Hepatocyte (in vitro differentiated cells): ENCODE results near the gene NT5DC1. TPM values are rescaled to one million over a fixed set of nuclear protein-coding genes. Genes with fewer than 3 reads are reported as not detected.

Experiments used
- DNase-seq: peaks from one replicate; pipeline ENCODE4 v3.0.0-alpha.2; 2016; ENCODE audit warnings: low spot score
- H2AFZ ChIP-seq: fragments of 200-600 bp; sonication (generic); 2 replicates; pipeline ENCODE4 v1.6.0; 2016; ENCODE audit warnings: antibody characterized with exemption, mild to moderate bottlenecking
- H3K27ac ChIP-seq: fragments of 200-600 bp; sonication (generic); 2 replicates; pipeline ENCODE4 v1.5.1; 2016; ENCODE audit warnings: mild to moderate bottlenecking
- H3K27me3 ChIP-seq: fragments of 200-600 bp; sonication (generic); 2 replicates; pipeline ENCODE4 v1.6.1; 2016
- H3K36me3 ChIP-seq: fragments of 200-600 bp; sonication (generic); replicated peaks from 2 replicates; pipeline ENCODE4 v1.5.1; 2016; ENCODE audit warnings: low read depth; ENCODE audit not compliant: insufficient read depth
- H3K4me1 ChIP-seq: fragments of 200-600 bp; sonication (generic); 2 replicates; pipeline ENCODE4 v1.5.1; 2016; ENCODE audit warnings: mild to moderate bottlenecking, moderate library complexity; ENCODE audit not compliant: insufficient read depth
- H3K4me2 ChIP-seq: fragments of 200-600 bp; sonication (generic); 2 replicates; pipeline ENCODE4 v1.6.0; 2016
- H3K4me3 ChIP-seq: fragments of 200-600 bp; sonication (generic); 2 replicates; pipeline ENCODE4 v1.5.1; 2016; ENCODE audit warnings: mild to moderate bottlenecking
- H3K79me2 ChIP-seq: fragments of 200-600 bp; sonication (generic); 2 replicates; pipeline ENCODE4 v1.6.0; 2017; ENCODE audit warnings: mild to moderate bottlenecking
- H3K9me2 ChIP-seq: fragments of 200-600 bp; sonication (generic); replicated peaks from 2 replicates; pipeline ENCODE4 v1.6.0; 2017; ENCODE audit warnings: mild to moderate bottlenecking; ENCODE audit not compliant: insufficient read depth
- H3K9me3 ChIP-seq: fragments of 200-600 bp; sonication (generic); 2 replicates; pipeline ENCODE4 v1.5.1; 2016; ENCODE audit warnings: low read depth, mild to moderate bottlenecking
- H4K20me1 ChIP-seq: fragments of 200-600 bp; sonication (generic); 2 replicates; pipeline ENCODE4 v1.6.0; 2016; ENCODE audit warnings: mild to moderate bottlenecking; ENCODE audit not compliant: insufficient read depth, poor library complexity, severe bottlenecking
- EZH2 ChIP-seq: fragments of 200-600 bp; sonication (generic); IDR thresholded peaks from 2 replicates; pipeline ENCODE4 v1.6.1; 2016; ENCODE audit warnings: antibody characterized with exemption, mild to moderate bottlenecking, borderline replicate concordance
- EZH2phosphoT487 ChIP-seq: fragments of 200-600 bp; sonication (generic); IDR thresholded peaks from one replicate; pipeline ENCODE4 v1.6.1; 2018; ENCODE audit warnings: antibody characterized with exemption, mild to moderate bottlenecking, low read depth, moderate library complexity; ENCODE audit not compliant: unreplicated experiment, severe bottlenecking
- WGBS: methylation state at CpG from one replicate; pipeline ENCODE4 v1.1.6; 2016; ENCODE audit warnings: low lambda C conversion rate; ENCODE audit errors: missing lambda C conversion rate; 5-methylcytosine and 5-hydroxymethylcytosine counted together
- polyA plus RNA-seq: library from polyadenylated mRNA; unstranded; fragments of >200 nt; fragmentation: Nextera tagmentation; extraction: Ambion mirVana; gene quantifications from 2 replicates; pipeline ENCODE4 v1.2.1, GENCODE V29; 2016
- total RNA-seq: library from RNA; depleted of rRNA; stranded (reverse); fragments of >200 nt; gene quantifications from 2 replicates; pipeline ENCODE4 v1.2.3, GENCODE V29; 2014
- TF ChIP-seq, protein P1 (sequence below): fragments of 200-600 bp; sonication (generic); IDR thresholded peaks from 2 replicates; pipeline ENCODE4 v1.5.1; 2016; ENCODE audit warnings: antibody characterized with exemption, mild to moderate bottlenecking; ENCODE audit not compliant: poor library complexity

The NT5DC1 gene
- total and polyA plus RNA-seq, 2 experiments from 2014 or later, result 11.4 to 27.8 TPM

DNA sequence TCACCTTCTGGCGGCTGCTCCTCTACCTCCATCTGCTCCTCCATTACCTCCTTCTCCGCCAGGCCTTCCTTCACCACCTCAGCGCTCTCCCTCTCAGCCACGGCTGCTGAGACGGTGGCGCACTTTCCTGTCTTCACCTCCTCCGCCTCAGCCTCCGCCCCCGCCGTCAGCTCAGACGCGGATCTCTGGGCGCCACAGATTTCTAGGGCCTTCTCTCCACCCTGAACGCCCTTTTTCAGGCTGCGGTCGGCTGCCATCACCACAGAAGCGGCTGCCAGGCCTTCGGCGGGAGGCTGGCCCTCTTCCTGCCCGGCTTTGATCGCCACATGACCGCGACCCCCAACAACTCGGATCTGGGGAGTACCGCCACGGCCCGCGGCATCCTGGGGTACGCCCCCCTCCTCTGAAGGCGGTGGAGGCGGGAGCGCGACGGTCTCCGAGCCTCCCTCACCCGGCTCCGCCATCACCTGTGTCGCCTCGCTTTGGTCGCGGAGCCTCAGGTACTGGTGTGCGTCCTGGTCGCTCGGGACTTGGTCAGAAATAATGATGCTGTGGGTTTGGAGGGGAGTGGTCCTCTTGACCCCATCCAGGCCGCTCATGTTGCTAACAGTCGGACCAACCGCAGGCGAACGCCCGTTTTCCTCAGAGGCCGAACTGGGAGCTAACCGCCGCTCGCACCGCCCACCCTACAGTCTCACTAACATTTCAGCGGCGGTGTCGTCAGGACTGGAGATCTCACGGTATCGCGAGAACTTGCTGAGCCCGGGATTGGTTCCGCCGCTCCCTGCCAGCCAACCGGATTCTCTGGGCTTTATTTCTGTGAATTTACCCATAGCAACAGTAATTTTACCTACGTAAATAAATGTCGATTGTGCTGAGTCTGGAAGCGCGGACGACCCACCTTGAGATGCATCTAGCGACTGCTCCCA is 178.8 kb downstream of the NT5DC1 start, which contains the start of gene TSPYL1:
TSPYL1 (minus strand) TSS at position 699 of the 929 bp plus-strand sequence; CDS start at position 599, 100 bp downstream.
- peak within 1 kb of the TSS; percentile 50 for H2AFZ ChIP-seq
- under 1% methylated on average over 67 of the region's 71 CpGs for WGBS
- peaks cover 67% of the 10 kb centered on the region for H3K79me2 ChIP-seq
- no peaks in the 10 kb centered on the region for H3K36me3 ChIP-seq
- H3K4me1 ChIP-seq, result peaks cover 20% of the 10 kb centered on the region
- no peaks in the 10 kb centered on the region for H3K9me2 ChIP-seq
- H3K27me3 ChIP-seq, result no peaks in the 10 kb centered on the region
- peak within 1 kb of the TSS; percentile 91 for H3K4me2 ChIP-seq
- peak; percentile 98 for DNase-seq
- TF ChIP-seq, protein P1, sequence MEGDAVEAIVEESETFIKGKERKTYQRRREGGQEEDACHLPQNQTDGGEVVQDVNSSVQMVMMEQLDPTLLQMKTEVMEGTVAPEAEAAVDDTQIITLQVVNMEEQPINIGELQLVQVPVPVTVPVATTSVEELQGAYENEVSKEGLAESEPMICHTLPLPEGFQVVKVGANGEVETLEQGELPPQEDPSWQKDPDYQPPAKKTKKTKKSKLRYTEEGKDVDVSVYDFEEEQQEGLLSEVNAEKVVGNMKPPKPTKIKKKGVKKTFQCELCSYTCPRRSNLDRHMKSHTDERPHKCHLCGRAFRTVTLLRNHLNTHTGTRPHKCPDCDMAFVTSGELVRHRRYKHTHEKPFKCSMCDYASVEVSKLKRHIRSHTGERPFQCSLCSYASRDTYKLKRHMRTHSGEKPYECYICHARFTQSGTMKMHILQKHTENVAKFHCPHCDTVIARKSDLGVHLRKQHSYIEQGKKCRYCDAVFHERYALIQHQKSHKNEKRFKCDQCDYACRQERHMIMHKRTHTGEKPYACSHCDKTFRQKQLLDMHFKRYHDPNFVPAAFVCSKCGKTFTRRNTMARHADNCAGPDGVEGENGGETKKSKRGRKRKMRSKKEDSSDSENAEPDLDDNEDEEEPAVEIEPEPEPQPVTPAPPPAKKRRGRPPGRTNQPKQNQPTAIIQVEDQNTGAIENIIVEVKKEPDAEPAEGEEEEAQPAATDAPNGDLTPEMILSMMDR, result peak; percentile 3
- TF ChIP-seq EZH2phosphoT487 (no peak), EZH2 (no peak)
- H4K20me1 ChIP-seq, result peaks cover 45% of the 10 kb centered on the region
- H3K27ac ChIP-seq, result peak within 1 kb of the TSS; percentile 98
- H3K4me3 ChIP-seq, result peak within 1 kb of the TSS; percentile 70
- H3K9me3 ChIP-seq, result no peaks in the 10 kb centered on the region

DNA sequence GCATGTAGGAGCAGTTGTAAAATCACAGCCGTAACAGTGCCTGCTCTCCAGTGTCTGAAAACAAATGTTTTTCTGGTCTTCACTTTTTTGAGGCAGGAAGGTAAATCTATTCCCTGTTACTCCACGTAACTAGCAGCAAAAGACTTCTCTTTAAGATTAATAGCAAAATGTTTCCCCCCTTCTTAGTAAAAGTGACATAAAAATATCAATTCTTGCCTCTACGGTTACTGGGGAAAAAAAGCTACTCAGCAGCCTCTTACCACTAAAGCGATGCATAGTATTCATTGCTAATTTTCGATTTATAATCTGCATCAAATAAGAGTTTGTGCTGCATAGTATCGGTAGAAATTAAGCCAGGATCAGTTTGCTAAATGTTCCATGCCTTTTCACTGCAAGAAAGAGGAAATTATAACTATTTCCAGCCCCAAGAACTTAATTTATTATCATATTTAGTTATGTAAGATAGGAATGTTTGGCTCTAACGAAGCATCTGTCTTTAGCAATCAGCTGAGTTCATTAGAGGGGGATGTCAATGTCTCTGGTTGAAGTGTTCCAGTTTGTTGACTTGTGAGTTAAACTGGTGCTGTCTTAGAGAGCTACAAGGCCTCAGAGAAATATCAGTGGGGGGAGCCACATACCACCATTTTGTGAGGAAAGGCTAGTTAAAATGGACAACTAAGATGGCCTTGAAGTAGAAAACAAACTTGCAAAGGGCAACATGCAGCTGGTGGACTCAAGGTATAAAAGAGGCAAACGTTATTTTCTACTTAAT is 179.7 kb downstream of the NT5DC1 start:
- DNase-seq, result no peak
- WGBS, result 29% methylated on average over 8 of the region's 8 CpGs
- peaks cover 20% of the 10 kb centered on the region for H3K4me1 ChIP-seq
- H3K27me3 ChIP-seq, result no peaks in the 10 kb centered on the region
- H3K9me3 ChIP-seq, result no peaks in the 10 kb centered on the region
- peak overlapping the region; percentile 51 for H3K4me3 ChIP-seq
- no peaks in the 10 kb centered on the region for H3K9me2 ChIP-seq
- no peak for TF ChIP-seq EZH2phosphoT487
- TF ChIP-seq, protein P1, result no peak
- no peak for TF ChIP-seq EZH2
- peak overlapping the region; percentile 88 for H3K27ac ChIP-seq
- peaks cover 36% of the 10 kb centered on the region for H4K20me1 ChIP-seq
- peaks cover 59% of the 10 kb centered on the region for H3K79me2 ChIP-seq
- peak overlapping the region; percentile 50 for H2AFZ ChIP-seq
- H3K4me2 ChIP-seq, result peak overlapping the region; percentile 75
- H3K36me3 ChIP-seq, result no peaks in the 10 kb centered on the region

DNA sequence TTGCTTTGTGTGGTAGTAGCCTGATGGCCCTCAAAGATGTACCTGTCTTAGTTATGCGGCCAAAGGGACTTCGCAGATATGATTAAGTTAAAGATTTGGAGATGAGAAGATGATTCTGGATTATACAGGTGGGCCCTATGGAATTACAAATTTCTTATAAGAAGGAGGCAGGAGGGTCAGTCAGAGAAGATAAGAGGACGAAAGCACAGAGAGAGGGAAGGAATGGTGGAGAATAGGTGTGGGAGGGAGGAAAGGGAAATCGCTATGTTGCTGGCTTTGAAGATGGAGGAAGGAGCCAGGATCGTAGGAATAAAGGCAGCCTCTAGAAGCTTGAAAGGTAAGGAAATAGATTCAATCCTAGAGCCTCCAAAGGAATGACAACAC is 180.3 kb downstream of the NT5DC1 start:
- Histone ChIP-seq H3K4me1 (peaks cover 20% of the 10 kb centered on the region), H3K9me2 (no peaks in the 10 kb centered on the region), H2AFZ (peak overlapping the region; percentile 50), H4K20me1 (peaks cover 30% of the 10 kb centered on the region), H3K36me3 (no peaks in the 10 kb centered on the region), H3K79me2 (peaks cover 53% of the 10 kb centered on the region), H3K27ac (peak overlapping the region; percentile 88), H3K27me3 (no peaks in the 10 kb centered on the region), H3K9me3 (no peaks in the 10 kb centered on the region), H3K4me3 (peak overlapping the region; percentile 51), H3K4me2 (peak overlapping the region; percentile 75)
- TF ChIP-seq, protein P1, result no peak
- TF ChIP-seq EZH2 (no peak), EZH2phosphoT487 (no peak)
- DNase-seq, result no peak
- WGBS, result 93% methylated on average over 5 of the region's 5 CpGs
